KMS-11 (cell line): ENCODE results near the gene PRL.

Experiments used
- H2AFZ ChIP-seq: fragments of 200-600 bp; sonication (generic); 2 replicates; pipeline ENCODE4 v1.6.1; 2016; ENCODE audit warnings: antibody characterized with exemption, mixed run types, low read depth
- H3K27ac ChIP-seq: fragments of 200-600 bp; sonication (generic); 2 replicates; pipeline ENCODE4 v1.6.1; 2016; ENCODE audit warnings: mild to moderate bottlenecking, mixed run types
- H3K27me3 ChIP-seq: fragments of 200-600 bp; sonication (generic); 2 replicates; pipeline ENCODE4 v1.6.1; 2017; ENCODE audit warnings: mild to moderate bottlenecking, low read depth, mixed run types, moderate library complexity; ENCODE audit not compliant: insufficient read depth
- H3K36me3 ChIP-seq: fragments of 200-600 bp; sonication (generic); 2 replicates; pipeline ENCODE4 v1.6.1; 2017; ENCODE audit warnings: mild to moderate bottlenecking, mixed run types; ENCODE audit not compliant: insufficient read depth
- H3K4me1 ChIP-seq: fragments of 200-600 bp; sonication (generic); 2 replicates; pipeline ENCODE4 v1.6.1; 2016; ENCODE audit warnings: mild to moderate bottlenecking, low read depth, mixed run types; ENCODE audit not compliant: poor library complexity, severe bottlenecking
- H3K4me2 ChIP-seq: fragments of 200-600 bp; sonication (generic); 2 replicates; pipeline ENCODE4 v1.7.0; 2016; ENCODE audit warnings: mild to moderate bottlenecking, mixed run types
- H3K4me3 ChIP-seq: fragments of 200-600 bp; sonication (generic); IDR thresholded peaks from 2 replicates; pipeline ENCODE4 v1.6.1; 2017; ENCODE audit warnings: low read depth, low read length, mixed read lengths; ENCODE audit not compliant: insufficient read depth
- H3K79me2 ChIP-seq: fragments of 200-600 bp; sonication (generic); 2 replicates; pipeline ENCODE4 v1.6.1; 2016; ENCODE audit warnings: low read depth, mixed run types; ENCODE audit not compliant: insufficient read depth
- H3K9ac ChIP-seq: fragments of 200-600 bp; sonication (generic); 2 replicates; pipeline ENCODE4 v1.6.1; 2016; ENCODE audit warnings: mild to moderate bottlenecking, mixed run types
- H4K20me1 ChIP-seq: fragments of 200-600 bp; sonication (generic); 2 replicates; pipeline ENCODE4 v1.6.1; 2016; ENCODE audit warnings: mild to moderate bottlenecking, mixed run types; ENCODE audit not compliant: insufficient read depth
- TF ChIP-seq, protein P1 (sequence below): fragments of 200-600 bp; sonication (generic); conservative IDR thresholded peaks from 2 replicates; pipeline ENCODE4 v1.6.1; 2017; ENCODE audit warnings: low read depth, mild to moderate bottlenecking, antibody characterized with exemption, low read length, moderate library complexity, mixed read lengths

Gene PRL

GRCh38 chr6:22326500-22326899 lies 29.7 kb upstream of the PRL start:
- H3K27ac ChIP-seq = no peak overlapping the region
- no peak overlapping the region for H3K4me3 ChIP-seq
- no peak overlapping the region for H3K9ac ChIP-seq
- no peaks in the 10 kb centered on the region for H3K27me3 ChIP-seq
- no peaks in the 10 kb centered on the region for H3K79me2 ChIP-seq
- TF ChIP-seq, protein P1, sequence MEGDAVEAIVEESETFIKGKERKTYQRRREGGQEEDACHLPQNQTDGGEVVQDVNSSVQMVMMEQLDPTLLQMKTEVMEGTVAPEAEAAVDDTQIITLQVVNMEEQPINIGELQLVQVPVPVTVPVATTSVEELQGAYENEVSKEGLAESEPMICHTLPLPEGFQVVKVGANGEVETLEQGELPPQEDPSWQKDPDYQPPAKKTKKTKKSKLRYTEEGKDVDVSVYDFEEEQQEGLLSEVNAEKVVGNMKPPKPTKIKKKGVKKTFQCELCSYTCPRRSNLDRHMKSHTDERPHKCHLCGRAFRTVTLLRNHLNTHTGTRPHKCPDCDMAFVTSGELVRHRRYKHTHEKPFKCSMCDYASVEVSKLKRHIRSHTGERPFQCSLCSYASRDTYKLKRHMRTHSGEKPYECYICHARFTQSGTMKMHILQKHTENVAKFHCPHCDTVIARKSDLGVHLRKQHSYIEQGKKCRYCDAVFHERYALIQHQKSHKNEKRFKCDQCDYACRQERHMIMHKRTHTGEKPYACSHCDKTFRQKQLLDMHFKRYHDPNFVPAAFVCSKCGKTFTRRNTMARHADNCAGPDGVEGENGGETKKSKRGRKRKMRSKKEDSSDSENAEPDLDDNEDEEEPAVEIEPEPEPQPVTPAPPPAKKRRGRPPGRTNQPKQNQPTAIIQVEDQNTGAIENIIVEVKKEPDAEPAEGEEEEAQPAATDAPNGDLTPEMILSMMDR = no peak
- no peak overlapping the region for H3K4me2 ChIP-seq
- no peaks in the 10 kb centered on the region for H4K20me1 ChIP-seq
- H3K36me3 ChIP-seq = no peaks in the 10 kb centered on the region
- H3K4me1 ChIP-seq = peaks cover 32% of the 10 kb centered on the region
- no peak overlapping the region for H2AFZ ChIP-seq

DNA sequence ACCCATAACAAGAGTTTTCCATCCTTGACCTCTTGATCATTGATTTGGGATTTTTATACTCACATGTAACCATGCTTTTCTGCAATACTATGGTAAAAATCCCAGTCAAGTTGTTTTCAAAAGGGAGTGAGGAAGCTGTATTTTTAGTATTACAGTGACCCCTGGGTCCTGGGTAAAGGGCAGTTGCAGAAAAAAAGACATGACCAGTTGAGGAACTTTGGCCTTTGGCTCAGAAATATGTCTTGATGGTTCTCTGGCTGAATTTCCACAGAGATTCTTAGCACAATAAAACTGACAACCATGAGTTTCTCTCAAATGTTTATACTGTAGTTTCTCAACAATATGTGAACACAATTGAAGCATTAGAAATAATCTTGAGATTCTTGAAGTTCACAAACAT lies 28.6 kb upstream of the PRL start:
- Histone ChIP-seq H3K79me2 (no peaks in the 10 kb centered on the region), H3K27ac (no peak overlapping the region), H4K20me1 (no peaks in the 10 kb centered on the region), H3K9ac (no peak overlapping the region), H3K36me3 (no peaks in the 10 kb centered on the region), H3K4me3 (no peak overlapping the region), H3K27me3 (no peaks in the 10 kb centered on the region), H2AFZ (no peak overlapping the region), H3K4me2 (no peak overlapping the region), H3K4me1 (peaks cover 42% of the 10 kb centered on the region)
- TF ChIP-seq, protein P1 = no peak

- Histone ChIP-seq H3K9ac (0 out of 2 replicates have a peak overlapping the region, but pooled peaks have one; percentile 38), H4K20me1 (no peaks in the 10 kb centered on the region), H3K4me1 (peaks cover 54% of the 10 kb centered on the region), H3K4me2 (peak overlapping the region; percentile 98), H3K4me3 (no peak overlapping the region), H3K27ac (peak overlapping the region; percentile 92), H2AFZ (peak overlapping the region; percentile 62; the same call in 1 of the 2 replicates), H3K36me3 (no peaks in the 10 kb centered on the region), H3K79me2 (no peaks in the 10 kb centered on the region), H3K27me3 (no peaks in the 10 kb centered on the region)
- TF ChIP-seq, protein P1 = no peak
These were observed 27.0 kb upstream of the PRL start for GRCh38 chr6:22323848-22324247.

DNA sequence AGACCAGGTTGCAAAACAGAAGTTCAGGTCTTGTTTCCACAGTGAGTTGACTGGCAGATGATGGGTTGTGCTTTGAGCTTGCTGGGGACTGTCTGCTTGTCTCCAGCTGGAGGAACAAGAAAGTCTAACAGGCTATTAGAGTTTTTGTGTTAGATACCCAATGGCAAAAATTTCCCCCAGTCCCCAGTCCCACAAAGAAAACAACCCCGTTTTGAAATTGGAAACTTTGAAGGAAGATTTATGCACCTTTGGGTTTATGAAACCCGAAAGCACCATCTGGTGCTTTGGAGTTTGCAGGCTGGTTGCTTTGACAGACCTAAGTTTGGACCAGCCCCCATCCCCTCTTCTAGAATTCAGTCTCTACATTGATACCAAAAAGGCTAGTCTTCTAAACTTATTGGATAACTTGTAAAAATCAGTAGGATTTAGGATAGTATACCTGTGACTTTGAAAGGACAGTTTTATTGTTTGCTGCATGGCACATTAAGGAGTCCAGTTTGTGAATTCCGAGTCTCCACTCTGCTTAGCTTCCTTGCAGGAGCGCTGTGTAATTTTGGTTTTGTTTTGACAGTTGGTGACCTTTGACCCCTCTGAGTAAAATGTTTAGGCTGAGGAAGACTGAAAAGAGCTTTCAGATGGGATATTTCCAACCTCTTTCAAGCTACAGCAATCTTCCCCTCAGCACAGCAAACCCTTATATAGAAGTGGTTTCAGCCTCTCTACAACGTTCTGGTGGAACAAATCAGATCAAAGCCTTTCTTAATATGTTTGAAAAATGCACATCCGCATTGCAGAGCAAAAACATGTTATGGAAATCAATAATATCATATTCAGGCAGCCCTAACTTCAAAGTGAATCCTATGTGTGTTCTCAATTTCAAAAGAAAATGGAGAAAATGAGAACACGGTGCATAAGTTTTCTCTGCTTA lies 25.5 kb upstream of the PRL start:
- Histone ChIP-seq H3K4me3 (no peak overlapping the region), H3K79me2 (no peaks in the 10 kb centered on the region), H3K9ac (peak overlapping the region; percentile 38; the same call in 1 of the 2 replicates), H3K36me3 (no peaks in the 10 kb centered on the region), H3K4me2 (peak overlapping the region; percentile 98), H3K27me3 (no peaks in the 10 kb centered on the region), H3K4me1 (peaks cover 54% of the 10 kb centered on the region), H4K20me1 (no peaks in the 10 kb centered on the region), H3K27ac (peak overlapping the region; percentile 92), H2AFZ (peak overlapping the region; percentile 68)
- TF ChIP-seq, protein P1 = no peak
